Omental fat pad (tissue), 4 donors: ENCODE data around the gene ATF6. TPM values are rescaled to one million over a fixed set of nuclear protein-coding genes. Genes with fewer than 3 reads are reported as not detected.
"Not testable (repeated sequence)": the region's sequence is repeated elsewhere in the genome, so short reads cannot be mapped to it uniquely, and the experiment has no call there.

ENCODE experiments used
- ATAC-seq: fragments of 150-250 bp; one replicate; pipeline ENCODE4 v1.9.1; 2016; ENCODE audit warnings: mild to moderate bottlenecking, moderate library complexity; ENCODE audit not compliant: low FRiP score
- DNase-seq: peaks from one replicate; pipeline ENCODE4 v3.0.0-alpha.2; 2019; ENCODE audit warnings: low spot score
- total RNA-seq, 4 donors: library from RNA; depleted of rRNA; stranded (reverse); fragments of >200 nt; gene quantifications; one replicate each; pipeline ENCODE4 v1.1.0, GENCODE V29; 2016
- TF ChIP-seq, protein P1 (sequence below), 3 donors: fragments of 450-650 bp; IDR thresholded peaks; one replicate each; pipeline ENCODE4 v1.5.1; 2016 to 2017; ENCODE audit warnings: antibody characterized with exemption in 3 of 3, mild to moderate bottlenecking in 3 of 3, moderate library complexity in 2 of 3

ATF6 gene
- total RNA-seq, 4 donors from 2014 or later: 30.9 to 38.0 (median 36.1) TPM

DNA sequence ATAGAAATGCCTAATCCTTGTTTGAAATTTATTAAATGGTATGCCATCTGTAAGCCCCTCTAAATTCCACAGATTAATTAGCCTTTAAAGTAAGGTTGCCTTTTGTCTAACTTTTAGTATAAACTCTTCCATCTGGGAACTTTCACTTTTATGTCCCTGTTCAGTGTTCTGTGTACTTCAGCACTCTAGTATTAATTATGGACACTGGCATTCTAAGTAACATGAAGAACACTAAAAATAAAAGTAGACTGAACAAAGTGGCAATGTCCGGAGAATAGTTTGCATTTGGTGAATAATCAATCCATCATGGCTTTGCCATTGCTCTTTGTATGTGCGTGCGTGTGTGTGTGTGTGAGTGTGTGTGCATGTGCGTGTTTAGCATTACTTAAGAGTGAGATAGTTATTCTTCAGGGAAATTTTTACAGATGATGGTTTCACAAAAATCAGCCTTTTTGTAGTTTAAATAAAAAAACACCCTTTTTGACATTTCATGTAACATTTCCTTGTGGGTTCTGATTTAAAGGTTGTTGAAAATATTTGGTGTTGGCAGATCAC lies 51.1 kb downstream of the ATF6 start:
- ATAC-seq: no peak
- DNase-seq: no peak
- TF ChIP-seq, protein P1, sequence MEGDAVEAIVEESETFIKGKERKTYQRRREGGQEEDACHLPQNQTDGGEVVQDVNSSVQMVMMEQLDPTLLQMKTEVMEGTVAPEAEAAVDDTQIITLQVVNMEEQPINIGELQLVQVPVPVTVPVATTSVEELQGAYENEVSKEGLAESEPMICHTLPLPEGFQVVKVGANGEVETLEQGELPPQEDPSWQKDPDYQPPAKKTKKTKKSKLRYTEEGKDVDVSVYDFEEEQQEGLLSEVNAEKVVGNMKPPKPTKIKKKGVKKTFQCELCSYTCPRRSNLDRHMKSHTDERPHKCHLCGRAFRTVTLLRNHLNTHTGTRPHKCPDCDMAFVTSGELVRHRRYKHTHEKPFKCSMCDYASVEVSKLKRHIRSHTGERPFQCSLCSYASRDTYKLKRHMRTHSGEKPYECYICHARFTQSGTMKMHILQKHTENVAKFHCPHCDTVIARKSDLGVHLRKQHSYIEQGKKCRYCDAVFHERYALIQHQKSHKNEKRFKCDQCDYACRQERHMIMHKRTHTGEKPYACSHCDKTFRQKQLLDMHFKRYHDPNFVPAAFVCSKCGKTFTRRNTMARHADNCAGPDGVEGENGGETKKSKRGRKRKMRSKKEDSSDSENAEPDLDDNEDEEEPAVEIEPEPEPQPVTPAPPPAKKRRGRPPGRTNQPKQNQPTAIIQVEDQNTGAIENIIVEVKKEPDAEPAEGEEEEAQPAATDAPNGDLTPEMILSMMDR (IDR thresholded peaks at IDR 0.05): no peak

DNA sequence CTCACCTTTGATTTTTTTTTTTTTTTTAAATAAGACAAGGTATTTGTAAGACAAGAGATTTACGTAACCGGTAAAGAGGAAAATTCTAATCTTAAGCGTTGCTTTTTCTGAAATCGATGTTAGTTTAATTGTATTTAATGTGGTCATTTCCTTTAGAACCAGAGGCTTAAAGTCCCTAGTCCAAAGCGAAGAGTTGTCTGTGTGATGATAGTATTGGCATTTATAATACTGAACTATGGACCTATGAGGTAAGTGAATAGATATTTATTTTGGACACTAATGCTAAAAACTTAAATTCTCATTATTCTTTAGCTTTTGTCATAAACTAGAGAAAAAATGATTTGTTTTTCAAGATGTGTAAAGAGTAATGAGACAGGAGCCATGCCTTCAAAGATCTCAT lies 54.8 kb downstream of the ATF6 start:
- no peak for DNase-seq
- TF ChIP-seq, protein P1 (IDR thresholded peaks at IDR 0.05): no peak
- no peak for ATAC-seq

DNA sequence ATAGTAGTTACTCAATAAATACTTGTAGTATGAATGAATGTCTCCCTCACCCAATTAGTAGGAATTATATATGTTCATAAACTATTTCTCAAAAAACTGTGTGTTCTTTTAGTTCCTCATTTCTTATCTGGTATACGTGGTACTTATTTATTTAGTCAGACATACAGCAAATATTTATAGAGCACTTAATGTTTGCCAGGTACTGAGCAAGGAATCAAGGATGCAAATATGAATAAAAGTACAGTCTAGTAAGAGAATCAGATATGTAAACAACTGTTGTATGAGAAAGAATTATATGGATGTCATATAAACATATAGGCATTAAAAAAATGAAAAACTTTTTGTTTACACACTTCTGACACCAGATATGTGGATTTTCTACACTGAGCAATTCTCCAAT lies 58.5 kb downstream of the ATF6 start:
- ATAC-seq (no peak), DNase-seq (no peak)
- TF ChIP-seq, protein P1 (IDR thresholded peaks at IDR 0.05): no peak

DNA sequence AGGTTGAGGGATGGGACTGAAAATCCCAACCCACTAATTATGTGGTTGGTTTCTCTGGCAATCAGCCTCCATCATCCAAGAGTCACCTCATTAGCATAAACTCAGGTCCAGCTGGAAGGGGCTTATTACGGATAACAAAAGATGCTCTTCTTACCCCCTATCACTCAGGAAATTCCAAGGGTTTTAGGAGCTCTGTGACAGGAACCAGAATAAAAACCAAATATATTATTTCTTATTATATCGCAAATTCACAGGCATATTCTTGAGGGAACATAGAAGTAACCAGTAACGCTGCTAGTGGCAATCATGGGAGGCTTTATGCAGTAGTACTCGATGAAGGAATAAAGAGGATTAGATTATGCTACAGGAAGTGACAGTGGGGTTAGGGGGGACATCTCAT lies 59.7 kb downstream of the ATF6 start:
- TF ChIP-seq, protein P1 (IDR thresholded peaks at IDR 0.05): no peak
- no peak for DNase-seq
- ATAC-seq: no peak

DNA sequence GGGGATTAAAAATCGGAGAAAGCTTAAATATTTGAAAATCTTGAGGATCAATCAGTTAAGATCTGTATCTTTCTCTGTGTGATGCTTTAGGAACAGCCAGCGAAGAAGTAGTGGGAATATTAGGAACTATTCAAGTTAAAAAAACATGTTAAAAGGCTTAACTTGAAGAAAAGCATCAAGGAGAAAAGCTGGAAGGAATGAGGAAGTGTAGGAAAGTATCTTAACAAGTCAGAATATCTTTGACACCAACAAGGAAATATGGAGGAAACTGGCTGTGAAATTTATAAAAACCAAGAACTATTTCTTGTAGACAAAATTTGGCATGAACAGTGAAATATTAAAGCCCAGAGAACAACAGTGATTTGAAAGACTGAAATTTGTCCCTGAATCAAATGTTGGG lies 60.4 kb downstream of the ATF6 start:
- no peak for DNase-seq
- ATAC-seq: no peak
- TF ChIP-seq, protein P1 (IDR thresholded peaks at IDR 0.05): no peak

DNA sequence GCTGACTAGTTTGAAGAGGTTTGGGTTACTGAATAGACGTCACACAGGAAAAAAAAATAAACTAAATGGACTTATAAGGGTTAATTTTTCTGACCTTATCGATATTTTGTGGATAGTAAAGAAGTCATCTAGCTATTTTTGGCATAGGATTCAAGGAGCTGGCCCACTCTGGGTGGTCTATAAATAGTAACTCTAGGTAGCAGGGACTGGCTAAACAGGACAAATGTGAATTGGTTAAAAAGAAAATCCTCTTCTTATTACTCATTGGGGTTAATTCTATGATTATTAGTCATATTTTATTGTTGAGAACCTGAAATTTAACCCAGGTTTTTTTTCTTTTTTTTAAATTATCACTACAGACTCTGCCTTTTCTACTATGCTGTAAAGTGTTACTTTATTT lies 61.7 kb downstream of the ATF6 start:
- ATAC-seq: no peak
- no peak for DNase-seq
- TF ChIP-seq, protein P1 (IDR thresholded peaks at IDR 0.05): no peak

DNA sequence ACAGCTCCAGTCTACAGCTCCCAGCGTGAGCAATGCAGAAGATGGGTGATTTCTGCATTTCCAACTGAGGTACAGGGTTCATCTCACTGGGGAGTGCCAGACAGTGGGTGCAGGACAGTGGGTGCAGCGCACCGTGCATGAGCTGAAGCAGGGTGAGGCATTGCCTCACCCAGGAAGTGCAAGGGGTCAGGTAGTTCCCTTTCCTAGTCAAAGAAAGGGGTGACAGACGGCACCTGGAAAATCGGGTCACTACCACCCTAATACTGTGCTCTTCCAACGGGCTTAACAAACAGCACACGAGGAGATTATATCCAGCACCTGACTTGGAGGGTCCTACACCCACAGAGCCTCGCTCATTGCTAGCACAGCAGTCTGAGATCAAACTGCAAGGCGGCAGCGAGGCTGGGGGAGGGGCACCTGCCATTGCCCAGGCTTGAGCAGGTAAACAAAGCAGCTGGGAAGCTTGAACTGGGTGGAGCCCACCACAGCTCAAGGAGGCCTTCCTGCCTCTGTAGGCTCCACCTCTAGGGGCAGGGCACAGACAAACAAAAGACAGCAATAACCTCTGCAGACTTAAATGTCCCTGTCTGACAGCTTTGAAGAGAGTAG lies 66.3 kb downstream of the ATF6 start:
- ATAC-seq, DNase-seq: not testable (repeated sequence)
